Cerebellar cortex (tissue), 1 donor: ENCODE data around the gene SP100.
A peak's percentile ranks its signal among the peaks of the same experiment; 100 is the strongest.
"Not testable (repeated sequence)": the region's sequence is repeated elsewhere in the genome, so short reads cannot be mapped to it uniquely, and the experiment has no call there.

Experiments
- DNase-seq: peaks from one replicate; pipeline ENCODE4 v3.0.0-alpha.2; 2015; ENCODE audit warnings: low spot score

Gene SP100

GRCh38 chr2:230459216-230459615 lies 43.2 kb downstream of the SP100 start:
- no peak for DNase-seq

DNA sequence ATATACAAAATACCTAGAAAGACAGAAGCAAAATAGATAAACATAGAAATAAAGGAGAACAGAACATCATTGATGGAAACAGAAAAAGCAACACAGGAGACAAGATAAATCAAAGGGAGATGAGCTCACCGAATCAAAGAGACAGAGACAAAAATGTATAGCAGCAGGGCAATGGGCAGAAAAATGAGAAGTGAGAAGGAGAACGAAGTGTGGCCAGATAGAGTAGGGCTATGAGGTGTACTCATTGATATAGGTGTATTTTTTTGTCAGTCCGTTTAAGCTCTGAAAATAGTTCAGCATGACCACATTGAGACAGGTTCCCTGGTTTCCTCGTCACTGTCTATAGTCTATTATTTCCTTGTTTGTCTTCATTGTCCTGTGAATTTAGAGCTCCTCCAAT lies 55.1 kb downstream of the SP100 start:
- DNase-seq = no peak

DNA sequence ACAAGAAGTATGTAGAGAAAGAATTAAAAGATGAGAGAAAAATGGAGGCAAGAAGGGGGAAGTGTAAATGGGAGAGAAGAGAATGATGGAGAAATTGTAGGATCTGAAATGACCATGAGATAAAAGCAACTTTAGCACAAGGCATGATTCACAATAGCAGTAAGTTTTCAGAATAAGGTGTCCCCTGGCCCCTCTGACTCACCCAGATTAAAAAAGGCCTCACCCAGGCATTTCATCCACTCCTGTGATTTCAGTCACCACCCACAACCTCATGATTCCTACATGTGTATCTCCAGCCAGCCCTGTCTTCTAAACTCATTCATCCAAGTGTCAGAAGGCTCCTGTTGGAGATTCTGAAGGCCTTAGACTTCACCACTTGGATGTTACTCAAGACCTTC lies 56.6 kb downstream of the SP100 start:
- DNase-seq = no peak

- no peak for DNase-seq
Measured at GRCh38 chr2:230473378-230473777, 57.4 kb downstream of the SP100 start.

DNA sequence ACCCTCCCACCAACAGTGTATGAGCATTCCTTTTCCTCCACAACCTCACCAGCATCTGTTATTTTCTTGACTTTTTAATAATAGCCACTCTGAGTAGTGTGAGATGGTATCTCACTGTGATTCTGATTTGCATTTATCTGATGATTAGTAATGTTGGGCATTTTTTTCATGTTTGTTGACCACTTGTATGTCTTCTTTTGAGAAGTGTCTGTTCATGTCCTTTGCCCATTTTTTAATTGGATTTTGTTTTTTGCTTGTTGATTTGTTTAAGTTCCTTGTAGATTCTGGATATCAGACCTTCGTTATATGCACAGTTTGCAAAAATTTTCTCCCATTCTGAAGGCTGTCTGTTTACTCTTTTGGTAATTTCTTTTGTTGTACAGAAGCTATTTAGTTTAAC lies 59.1 kb downstream of the SP100 start:
- no peak for DNase-seq

DNA sequence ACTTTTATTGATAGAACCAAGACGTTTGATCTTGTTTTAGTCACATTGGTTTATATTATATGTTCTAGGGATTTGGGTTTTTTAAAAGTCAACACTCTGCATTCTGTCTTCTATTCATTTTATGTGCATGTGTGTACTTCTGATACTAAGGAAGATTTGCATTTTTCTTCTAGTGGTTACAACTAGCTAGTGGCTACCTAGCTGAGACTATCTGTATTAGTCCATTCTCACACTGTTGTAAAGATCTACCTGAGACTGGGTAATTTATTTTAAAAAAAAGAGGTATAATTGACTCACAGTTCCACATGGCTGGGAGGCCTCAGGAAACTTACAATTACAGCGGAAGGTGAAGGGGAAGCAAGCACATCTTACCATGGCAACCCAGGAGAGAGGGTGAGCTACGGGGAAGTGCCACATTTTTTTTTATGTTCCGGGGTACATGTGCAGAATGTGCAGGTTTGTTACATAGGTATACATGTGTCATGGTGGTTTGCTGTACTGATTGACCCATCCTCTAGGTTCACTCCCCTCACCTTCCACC lies 69.9 kb downstream of the SP100 start:
- no peak for DNase-seq

DNA sequence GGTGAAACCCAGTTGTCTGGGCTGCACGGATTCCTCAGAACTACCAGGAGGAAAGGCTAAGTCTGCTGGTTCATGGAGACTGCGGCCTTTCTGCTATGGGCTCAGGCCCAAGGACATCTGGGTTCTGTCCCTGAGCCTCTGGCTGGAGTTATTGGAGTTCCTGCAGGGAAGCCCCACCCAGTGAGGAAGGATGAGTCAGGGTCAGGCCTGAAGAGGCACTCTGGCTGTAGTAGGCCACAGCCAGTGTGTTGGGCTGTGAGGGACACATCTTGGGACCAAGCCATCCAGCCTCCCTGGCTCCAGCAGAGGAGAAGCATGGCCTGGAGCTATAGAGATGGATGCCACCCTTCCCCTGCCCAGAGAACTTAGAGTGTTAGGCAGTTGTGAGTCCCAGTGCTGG lies 75.2 kb downstream of the SP100 start:
- not testable (repeated sequence) for DNase-seq

DNA sequence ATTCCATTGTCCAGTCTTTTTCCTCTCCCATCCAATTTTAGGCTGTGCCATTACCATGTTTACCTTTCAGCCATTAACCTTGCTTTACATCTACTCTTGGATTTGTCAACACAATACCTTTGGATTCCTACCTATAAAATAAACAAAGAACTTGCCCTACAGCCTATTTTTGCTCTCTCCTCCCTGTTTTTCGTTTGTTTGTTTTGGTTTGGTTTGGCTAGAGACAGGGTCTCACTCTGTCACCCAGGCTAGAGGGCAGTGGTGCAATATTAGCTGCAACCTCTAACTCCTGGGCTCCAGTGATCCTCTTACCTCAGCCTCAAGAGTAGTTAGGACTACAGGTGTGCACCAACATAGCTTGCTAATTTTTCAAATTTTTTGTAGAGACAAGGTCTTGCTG lies 76.1 kb downstream of the SP100 start:
- DNase-seq = no peak

GRCh38 chr2:230494980-230495379 lies 79.0 kb downstream of the SP100 start:
- DNase-seq = no peak

DNA sequence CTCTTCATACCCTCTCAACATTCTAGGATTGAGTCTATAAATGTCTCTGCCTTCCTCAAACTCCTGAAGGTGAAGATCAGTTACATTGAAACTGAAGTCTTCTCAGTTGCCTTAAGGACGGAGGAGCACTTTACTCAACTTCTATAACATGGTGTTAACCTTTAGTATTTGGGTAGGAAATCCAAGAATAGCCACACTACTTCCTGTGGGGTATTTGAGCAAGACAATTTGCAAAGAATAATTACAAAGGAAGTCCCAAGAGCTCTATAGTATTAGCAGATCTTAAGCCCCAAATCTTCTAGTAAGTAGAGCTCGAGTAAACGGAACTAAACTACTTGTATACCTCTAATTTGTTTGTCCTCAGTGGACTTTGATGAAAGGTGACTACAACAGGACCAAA lies 80.9 kb downstream of the SP100 start:
- DNase-seq = no peak

DNA sequence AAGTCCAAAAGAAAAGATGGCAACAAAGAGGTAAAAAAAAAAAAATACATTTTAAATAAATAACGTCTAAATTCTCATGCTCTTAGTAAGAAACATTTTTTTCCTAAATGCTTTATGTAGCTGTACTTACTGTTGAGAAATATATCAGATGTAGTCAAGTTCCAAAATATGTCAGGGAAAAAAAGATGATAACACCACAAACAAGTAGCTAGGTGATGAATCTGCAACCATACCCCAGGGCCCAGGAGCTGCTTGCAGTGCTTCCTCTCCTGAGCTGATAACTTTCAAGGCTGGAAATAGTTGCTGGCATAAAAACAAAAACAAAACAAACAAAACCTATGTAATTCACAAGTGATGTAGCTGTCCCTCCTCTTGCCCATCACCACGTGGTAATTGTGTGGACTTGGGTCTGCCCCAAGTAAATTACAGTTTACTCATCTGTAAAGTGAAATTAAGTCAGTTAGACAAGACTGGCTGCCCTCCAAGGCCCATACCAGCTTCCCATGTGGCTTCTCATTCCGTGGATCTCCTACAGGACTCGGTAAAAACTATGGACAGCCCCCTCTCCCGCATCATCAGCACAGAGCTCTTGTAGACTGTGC lies 82.6 kb downstream of the SP100 start:
- peak; percentile 0 for DNase-seq

DNA sequence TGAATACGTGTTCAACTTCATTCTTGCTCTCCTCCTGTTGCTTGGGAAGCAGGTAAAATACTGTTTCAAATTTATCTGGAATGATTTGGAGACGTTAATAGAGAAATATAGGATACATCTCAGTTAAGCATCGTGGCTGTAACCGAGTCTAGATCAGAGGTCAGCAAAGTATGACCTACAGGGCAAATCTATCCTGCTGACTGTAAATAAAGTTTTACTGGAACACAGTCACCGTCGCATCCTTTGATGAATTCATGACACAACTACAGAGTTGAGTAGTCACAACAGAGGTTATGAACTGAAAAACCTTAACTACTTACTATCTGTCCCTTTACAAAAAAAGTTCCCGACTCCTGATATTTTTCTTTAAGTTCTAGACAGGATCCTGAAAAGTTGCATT lies 86.6 kb downstream of the SP100 start:
- no peak for DNase-seq

DNA sequence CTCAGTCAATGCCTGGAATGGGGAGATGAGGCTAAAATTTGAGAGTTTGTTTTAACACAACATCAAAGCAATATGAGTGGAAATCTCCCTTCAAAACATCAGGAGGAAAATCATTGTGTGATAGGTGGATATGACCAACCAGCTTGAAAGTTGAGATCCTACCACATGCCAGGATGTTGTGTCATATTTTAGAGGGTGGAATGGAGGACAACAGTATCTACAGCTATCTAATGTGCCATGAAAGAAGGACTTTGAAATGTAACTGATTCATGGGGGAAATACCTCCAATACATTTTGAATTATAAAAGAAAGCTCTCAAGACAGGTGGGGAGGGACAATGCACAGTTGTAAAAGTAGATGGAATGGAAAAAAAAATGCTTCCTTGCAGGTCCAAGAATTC lies 87.8 kb downstream of the SP100 start:
- DNase-seq = no peak

DNA sequence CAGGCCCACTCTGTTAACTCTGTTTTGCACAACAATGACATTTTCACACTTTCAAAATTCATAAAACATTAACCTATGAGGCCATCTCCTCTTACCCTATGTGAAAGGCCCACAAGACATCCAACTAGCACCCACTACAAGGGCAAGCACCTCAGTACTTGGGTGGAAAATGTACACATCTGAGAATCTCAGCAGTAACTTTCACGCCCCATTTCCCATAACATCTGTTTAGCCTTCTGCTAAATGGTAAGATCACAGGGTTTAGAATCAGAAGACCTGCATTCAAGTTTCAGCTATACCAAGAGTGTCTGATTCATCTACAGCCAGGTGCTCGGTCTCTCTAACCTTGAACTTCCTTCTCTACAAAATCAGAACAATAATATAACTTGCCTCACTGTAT lies 89.2 kb downstream of the SP100 start:
- DNase-seq = no peak

GRCh38 chr2:230512955-230513748 lies 97.2 kb downstream of the SP100 start:
- no peak for DNase-seq

GRCh38 chr2:230520061-230520874 lies 104.3 kb downstream of the SP100 start:
- DNase-seq = no peak

GRCh38 chr2:230520875-230521155 lies 104.8 kb downstream of the SP100 start:
- DNase-seq = no peak

GRCh38 chr2:230521386-230521785 lies 105.4 kb downstream of the SP100 start:
- no peak for DNase-seq

GRCh38 chr2:230525682-230526081 lies 109.7 kb downstream of the SP100 start:
- no peak for DNase-seq

DNA sequence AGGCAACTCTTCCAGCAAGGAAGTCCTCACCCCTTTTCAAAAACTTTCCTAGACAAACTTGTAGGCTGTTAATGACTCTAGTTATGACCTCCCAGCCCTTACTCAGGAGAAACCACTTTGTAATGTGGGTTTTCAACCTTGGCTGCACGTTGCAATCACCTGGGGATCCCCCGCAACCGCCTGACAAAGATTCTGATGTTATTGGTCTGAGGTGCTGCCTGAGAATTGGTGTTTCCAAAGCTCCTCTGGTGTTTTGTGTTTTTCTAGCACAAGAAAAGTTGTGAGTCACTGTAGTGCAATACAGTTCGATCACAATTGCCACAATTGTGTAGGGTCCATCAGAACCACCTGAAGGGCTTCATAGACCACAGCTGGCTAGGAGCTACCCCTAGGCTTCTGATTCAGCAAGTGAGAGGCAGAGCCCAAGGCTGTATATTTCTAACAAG lies 121.6 kb downstream of the SP100 start:
- no peak for DNase-seq

- DNase-seq = no peak
Measured at GRCh38 chr2:230540332-230540731, 124.3 kb downstream of the SP100 start.

GRCh38 chr2:230541934-230542380 lies 126.0 kb downstream of the SP100 start:
- no peak for DNase-seq

GRCh38 chr2:230542751-230543150 lies 126.8 kb downstream of the SP100 start:
- no peak for DNase-seq
